ENCODE results near the gene CTNNA3.
"Not testable (repeated sequence)": the region's sequence is repeated elsewhere in the genome, so short reads cannot be mapped to it uniquely, and the experiment has no call there.

The CTNNA3 gene

GRCh38 chr10:67230680-67231500 lies 465.1 kb downstream of the CTNNA3 start:
- DNase-seq: not testable (repeated sequence)

GRCh38 chr10:67225226-67225625 lies 470.8 kb downstream of the CTNNA3 start:
- no peak for DNase-seq

GRCh38 chr10:67224553-67224952 lies 471.4 kb downstream of the CTNNA3 start:
- no peak for DNase-seq

- DNase-seq: no peak
These were observed 473.1 kb downstream of the CTNNA3 start for GRCh38 chr10:67222934-67223333.

- DNase-seq: no peak
These were observed 474.0 kb downstream of the CTNNA3 start for GRCh38 chr10:67221939-67222494.

- no peak for DNase-seq
These were observed 484.3 kb downstream of the CTNNA3 start for GRCh38 chr10:67211680-67212079.

GRCh38 chr10:67207923-67208322 lies 488.1 kb downstream of the CTNNA3 start:
- not testable (repeated sequence) for DNase-seq

GRCh38 chr10:67200913-67201564 lies 495.0 kb downstream of the CTNNA3 start:
- DNase-seq: no peak

- no peak for DNase-seq
These were observed 520.6 kb downstream of the CTNNA3 start for GRCh38 chr10:67175354-67175753.

- no peak for DNase-seq
These were observed 522.2 kb downstream of the CTNNA3 start for GRCh38 chr10:67173787-67174186.

- no peak for DNase-seq
These were observed 524.0 kb downstream of the CTNNA3 start for GRCh38 chr10:67171970-67172369.

GRCh38 chr10:67156239-67156638 lies 539.8 kb downstream of the CTNNA3 start:
- no peak for DNase-seq

- no peak for DNase-seq
These were observed 544.5 kb downstream of the CTNNA3 start for GRCh38 chr10:67151471-67151870.

GRCh38 chr10:67144530-67144929 lies 551.5 kb downstream of the CTNNA3 start:
- no peak for DNase-seq

- DNase-seq: no peak
These were observed 554.7 kb downstream of the CTNNA3 start for GRCh38 chr10:67141300-67141699.

GRCh38 chr10:67140641-67141040 lies 555.4 kb downstream of the CTNNA3 start:
- DNase-seq: no peak

GRCh38 chr10:67127441-67127840 lies 568.6 kb downstream of the CTNNA3 start:
- no peak for DNase-seq

- DNase-seq: no peak
These were observed 576.3 kb downstream of the CTNNA3 start for GRCh38 chr10:67119651-67120050.

GRCh38 chr10:67115972-67116371 lies 580.0 kb downstream of the CTNNA3 start:
- DNase-seq: no peak

- DNase-seq: no peak
These were observed 581.0 kb downstream of the CTNNA3 start for GRCh38 chr10:67114945-67115344.

GRCh38 chr10:67112765-67113164 lies 583.2 kb downstream of the CTNNA3 start:
- no peak for DNase-seq

GRCh38 chr10:67110286-67110685 lies 585.7 kb downstream of the CTNNA3 start:
- DNase-seq: no peak

GRCh38 chr10:67107670-67108069 lies 588.3 kb downstream of the CTNNA3 start:
- no peak for DNase-seq

- no peak for DNase-seq
These were observed 595.0 kb downstream of the CTNNA3 start for GRCh38 chr10:67100951-67101350.
